Transverse colon (tissue), 4 donors: ENCODE results near the gene ANGEL1. TPM values are rescaled to one million over a fixed set of nuclear protein-coding genes. Genes with fewer than 3 reads are reported as not detected.
A peak's percentile ranks its signal among the peaks of the same experiment; 100 is the strongest.

Experiments used
- DNase-seq: peaks from one replicate; pipeline ENCODE4 v3.0.0-alpha.2; 2019
- H3K27ac ChIP-seq, 4 donors: fragments of 200-600 bp; sonication (generic); 2 replicates each; pipeline ENCODE4 v1.5.1; 2016 to 2018; ENCODE audit warnings: inconsistent platforms in 4 of 4
- H3K27me3 ChIP-seq: fragments of 200-600 bp; sonication (generic); 2 replicates; pipeline ENCODE4 v1.5.1; 2017; ENCODE audit warnings: inconsistent platforms
- H3K36me3 ChIP-seq, 4 donors: fragments of 200-600 bp; sonication (generic); 2 replicates each; pipeline ENCODE4 v1.5.1; 2017 to 2019; ENCODE audit warnings: inconsistent platforms in 4 of 4
- H3K4me1 ChIP-seq, 4 donors: fragments of 200-600 bp; sonication (generic); 2 replicates each; pipeline ENCODE4 v1.5.1; 2017 to 2020; ENCODE audit warnings: inconsistent platforms in 4 of 4
- H3K4me3 ChIP-seq, 4 donors: fragments of 200-600 bp; sonication (generic); 1 replicate in 1 of 4; 2 replicates in 3 of 4; pipeline versions ENCODE4 v1.5.1 to v1.6.1; 2017 to 2019; ENCODE audit warnings: inconsistent platforms in 4 of 4
- H3K9me3 ChIP-seq, 2 donors: fragments of 200-600 bp; sonication (generic); 2 replicates each; pipeline ENCODE4 v1.5.1; 2017 to 2019; ENCODE audit warnings: inconsistent platforms in 2 of 2
- EP300 ChIP-seq: sonication (generic); formaldehyde crosslinking; IDR thresholded peaks from one replicate; pipeline ENCODE4 v1.6.1; 2017; ENCODE audit warnings: antibody characterized with exemption, low read depth
- POLR2A ChIP-seq: fragments of 450-650 bp; IDR thresholded peaks from one replicate; pipeline ENCODE4 v1.6.1; 2016; ENCODE audit warnings: antibody characterized with exemption, mild to moderate bottlenecking, moderate library complexity
- POLR2AphosphoS5 ChIP-seq, 3 donors: sonication (generic); formaldehyde crosslinking; IDR thresholded peaks; one replicate each; pipeline ENCODE4 v1.6.1; 2016; ENCODE audit warnings: antibody characterized with exemption in 3 of 3
- WGBS, 2 donors: methylation state at CpG; one replicate each; pipeline ENCODE4 v1.1.5; 2018; ENCODE audit warnings: low coverage in 1 of 2; 5-methylcytosine and 5-hydroxymethylcytosine counted together
- in situ Hi-C, 4 donors: fragments of 200-750 bp; cut with MboI; loops; one replicate each; pipeline versions ENCODE4 v1.15.0 to v1.15.1; 2017; ENCODE audit warnings: low sequenced_read_pairs in 3 of 4, low pct_ligation_motif_present in 1 of 4, low pct_unique_long_range_greater_than_20kb in 1 of 4
- intact Hi-C: fragments of 100-400 bp; cut with DNase I; formaldehyde crosslinking; loops from one replicate; pipeline ENCODE4 v1.15.1; 2023; ENCODE audit warnings: low total_unique reads
- total RNA-seq, 4 donors: library from RNA; depleted of rRNA; stranded (reverse); fragments of >200 nt; gene quantifications; one replicate each; pipeline ENCODE4 v1.1.0, GENCODE V29; 2016
- TF ChIP-seq, protein P1 (sequence below), 5 experiments: fragments of 200-600 bp in 3 of 5; fragments of 450-650 bp in 2 of 5; sonication (generic) in 3 of 5; IDR thresholded peaks; 1 replicate in 2 of 5; 2 replicates in 3 of 5; pipeline ENCODE4 v1.5.1; 2016 to 2017; ENCODE audit warnings: antibody characterized with exemption in 5 of 5, inconsistent platforms in 3 of 5, mild to moderate bottlenecking in 2 of 5, moderate library complexity in 1 of 5

Gene ANGEL1
- total RNA-seq, 4 donors from 2014 or later, result 8.9 to 17.5 (median 10.0) TPM

DNA sequence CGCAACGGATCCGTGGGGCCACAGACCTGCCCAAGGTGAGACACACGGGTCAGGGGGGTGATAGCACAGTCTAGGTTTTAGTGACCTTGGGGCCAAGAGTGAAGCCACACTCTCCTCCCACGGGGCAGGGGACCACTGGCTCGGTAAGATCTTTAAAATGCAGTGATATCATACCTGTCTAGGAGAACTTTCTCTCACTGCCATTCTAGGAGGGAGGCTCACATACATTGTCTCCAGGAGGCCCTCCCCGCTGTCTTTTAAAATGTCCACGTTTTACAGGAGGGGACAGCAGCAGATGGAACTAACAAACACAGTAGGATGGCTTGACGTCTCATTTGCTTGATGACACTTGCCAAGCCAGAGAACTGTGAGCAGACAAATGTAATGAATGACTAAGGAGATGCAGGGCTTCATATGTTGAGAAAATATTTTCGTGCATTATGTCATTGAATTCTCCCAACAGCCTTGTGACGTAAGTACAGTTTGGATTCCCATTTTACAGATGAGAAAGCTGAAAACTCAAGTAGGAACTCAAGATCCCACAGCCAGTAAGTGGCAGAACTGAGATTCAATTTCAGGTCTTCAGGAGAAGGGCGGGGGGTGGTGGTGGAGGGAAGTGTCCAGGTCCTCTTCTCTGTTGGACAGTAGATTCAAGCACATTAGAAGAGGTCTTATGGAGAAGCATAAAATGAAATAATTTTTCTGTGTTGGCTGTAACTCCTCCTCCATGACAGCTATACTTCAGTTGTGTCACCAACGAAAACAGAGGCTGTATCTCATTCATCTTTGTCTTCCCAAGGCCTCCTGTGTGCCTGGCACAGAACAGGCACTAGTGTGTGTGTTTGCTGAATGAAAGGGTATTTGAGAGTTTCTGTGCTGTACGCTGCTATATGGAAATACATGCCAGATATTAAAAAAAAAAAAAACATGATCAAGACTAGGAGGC is 49.3 kb downstream of the ANGEL1 start:
- Histone ChIP-seq H3K9me3 (no peaks in the 10 kb centered on the region), H3K4me3 (peak overlapping the region in 2 of 4 donors; percentile 72 to 89), H3K36me3 (no peaks in the 10 kb centered on the region), H3K4me1 (peaks cover 0 to 30% (median 18%) of the 10 kb centered on the region in 4 donors), H3K27me3 (peaks cover 29% of the 10 kb centered on the region), H3K27ac (peak overlapping the region in 2 of 4 donors; percentile 76 to 83)
- in situ Hi-C loops (no loop called here), intact Hi-C loops (no loop called here)
- TF ChIP-seq, protein P1, sequence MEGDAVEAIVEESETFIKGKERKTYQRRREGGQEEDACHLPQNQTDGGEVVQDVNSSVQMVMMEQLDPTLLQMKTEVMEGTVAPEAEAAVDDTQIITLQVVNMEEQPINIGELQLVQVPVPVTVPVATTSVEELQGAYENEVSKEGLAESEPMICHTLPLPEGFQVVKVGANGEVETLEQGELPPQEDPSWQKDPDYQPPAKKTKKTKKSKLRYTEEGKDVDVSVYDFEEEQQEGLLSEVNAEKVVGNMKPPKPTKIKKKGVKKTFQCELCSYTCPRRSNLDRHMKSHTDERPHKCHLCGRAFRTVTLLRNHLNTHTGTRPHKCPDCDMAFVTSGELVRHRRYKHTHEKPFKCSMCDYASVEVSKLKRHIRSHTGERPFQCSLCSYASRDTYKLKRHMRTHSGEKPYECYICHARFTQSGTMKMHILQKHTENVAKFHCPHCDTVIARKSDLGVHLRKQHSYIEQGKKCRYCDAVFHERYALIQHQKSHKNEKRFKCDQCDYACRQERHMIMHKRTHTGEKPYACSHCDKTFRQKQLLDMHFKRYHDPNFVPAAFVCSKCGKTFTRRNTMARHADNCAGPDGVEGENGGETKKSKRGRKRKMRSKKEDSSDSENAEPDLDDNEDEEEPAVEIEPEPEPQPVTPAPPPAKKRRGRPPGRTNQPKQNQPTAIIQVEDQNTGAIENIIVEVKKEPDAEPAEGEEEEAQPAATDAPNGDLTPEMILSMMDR (IDR thresholded peaks at IDR 0.05), result no peak
- TF ChIP-seq EP300 (no peak), POLR2AphosphoS5 (IDR thresholded peaks at IDR 0.05) (no peak), POLR2A (no peak)
- 55 to 73% methylated on average over 6 to 14 of the region's 14 CpGs for WGBS, 2 donors
- no peak for DNase-seq

DNA sequence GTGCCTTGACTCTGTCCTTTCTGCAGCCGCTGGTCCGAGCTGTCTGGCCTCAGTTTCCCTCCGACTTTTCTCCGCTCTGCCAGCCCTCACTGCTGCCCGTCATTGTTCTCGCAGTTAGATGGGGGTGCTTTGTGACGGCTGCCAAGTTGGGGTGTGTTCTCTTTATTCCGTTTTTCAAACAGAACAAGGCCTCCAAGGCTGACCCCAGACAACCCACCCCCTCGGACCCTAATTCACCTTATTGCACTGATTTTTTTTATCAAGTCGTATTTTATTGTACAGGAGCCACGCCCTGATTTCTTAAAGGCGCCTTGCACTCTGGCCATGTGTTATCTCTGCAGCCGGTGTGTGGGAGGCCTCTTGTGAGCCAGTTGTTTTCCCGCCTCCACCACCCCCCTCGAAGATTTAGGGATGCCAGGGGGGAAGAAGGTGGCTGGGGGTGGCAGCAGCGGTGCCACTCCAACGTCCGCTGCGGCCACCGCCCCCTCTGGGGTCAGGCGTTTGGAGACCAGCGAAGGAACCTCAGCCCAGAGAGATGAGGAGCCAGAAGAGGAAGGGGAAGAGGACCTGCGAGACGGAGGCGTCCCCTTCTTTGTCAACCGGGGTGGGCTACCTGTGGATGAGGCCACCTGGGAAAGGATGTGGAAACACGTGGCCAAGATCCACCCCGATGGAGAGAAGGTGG is 50.1 kb downstream of the ANGEL1 start:
- 0 to 31% methylated on average over 3 to 28 of the region's 28 CpGs for WGBS, 2 donors
- H3K4me3 ChIP-seq, result peak overlapping the region; percentile 50 to 89 (median 65)

DNA sequence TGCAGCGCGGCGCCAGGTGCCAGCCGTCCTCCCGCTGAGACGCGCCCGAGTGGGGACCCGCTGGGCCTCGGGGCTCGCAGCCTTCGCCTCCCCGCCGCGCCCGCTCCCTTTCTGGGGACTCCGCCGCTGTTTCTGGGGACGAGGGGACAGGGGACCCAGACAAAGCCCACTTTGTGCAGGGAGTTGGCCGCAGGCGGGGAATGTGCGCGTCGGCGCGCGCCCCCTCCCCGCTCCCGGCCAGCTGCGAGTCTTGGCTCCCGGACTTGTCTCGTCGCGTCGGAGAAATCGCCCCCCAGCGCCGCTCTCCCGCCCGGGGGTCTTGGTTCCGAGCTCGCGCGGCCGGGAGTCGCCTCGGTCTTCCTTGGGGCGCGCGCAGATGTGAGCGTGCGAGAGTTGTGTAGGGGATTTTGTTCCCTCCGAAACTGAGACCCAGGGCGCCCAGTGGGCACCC is 50.7 kb downstream of the ANGEL1 start:
- WGBS, 2 donors, result 0 to 1% methylated on average over 1 to 54 of the region's 54 CpGs
- Histone ChIP-seq H3K4me3 (peak overlapping the region; percentile 50 to 89 (median 65)), H3K4me1 (peaks cover 0 to 26% (median 18%) of the 10 kb centered on the region in 4 donors), H3K36me3 (no peaks in the 10 kb centered on the region), H3K27ac (peak overlapping the region; percentile 71 to 83 (median 78)), H3K9me3 (no peaks in the 10 kb centered on the region), H3K27me3 (peaks cover 29% of the 10 kb centered on the region)
- TF ChIP-seq, protein P1 (IDR thresholded peaks at IDR 0.05), result no peak
- TF ChIP-seq EP300 (no peak), POLR2A (no peak), POLR2AphosphoS5 (IDR thresholded peaks at IDR 0.05) (no peak)
- DNase-seq, result no peak
- in situ Hi-C loops (no loop called here), intact Hi-C loops (no loop called here)

More for the DNA sequence above, 50.1 kb downstream of the ANGEL1 start:
- Histone ChIP-seq H3K4me1 (peaks cover 0 to 26% (median 18%) of the 10 kb centered on the region in 4 donors), H3K9me3 (no peaks in the 10 kb centered on the region), H3K27me3 (peaks cover 29% of the 10 kb centered on the region), H3K27ac (peak overlapping the region; percentile 71 to 83 (median 78)), H3K36me3 (no peaks in the 10 kb centered on the region)
- TF ChIP-seq, protein P1 (IDR thresholded peaks at IDR 0.05), result no peak
- no peak for TF ChIP-seq EP300
- TF ChIP-seq POLR2AphosphoS5 (IDR thresholded peaks at IDR 0.05), result no peak
- TF ChIP-seq POLR2A, result no peak
- in situ Hi-C loops, result no loop called here
- no peak for DNase-seq
- intact Hi-C loops, result no loop called here
